ENCODE results near the gene CELF4.

DNA sequence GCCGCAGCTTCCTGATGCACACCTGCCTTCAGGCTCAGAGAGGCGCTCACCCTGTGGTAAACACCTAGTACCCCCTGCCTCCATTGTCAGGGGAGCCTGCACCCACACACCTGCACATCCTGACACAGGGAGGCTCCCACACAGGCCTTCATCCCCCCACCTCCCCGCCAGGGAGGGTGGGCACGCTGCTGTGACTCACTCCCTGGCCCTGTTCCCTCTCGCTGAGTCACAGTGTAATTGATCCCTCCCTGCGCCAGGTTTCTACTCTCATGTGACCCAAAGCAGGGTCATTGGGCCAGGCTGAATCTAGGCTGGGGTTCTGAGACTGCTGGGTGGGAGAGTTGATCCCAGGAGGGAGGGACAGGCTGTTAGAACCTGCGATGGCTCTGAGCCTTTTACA, 8.5 kb upstream of the CELF4 start:
- TF ChIP-seq CTCF (IDR thresholded peaks at IDR 0.05; ENCODE audit: low read depth, low read length, poor library complexity, severe bottlenecking): no peak
- TF ChIP-seq EZH2phosphoT487 (IDR thresholded peaks at IDR 0.05; ENCODE audit: borderline replicate concordance, low read length): no peak
